ENCODE measurements around the gene FAM222A.

The FAM222A gene

GRCh38 chr12:109775172-109775881, 61.7 kb downstream of the FAM222A start:
- peak; percentile 89 for DNase-seq

GRCh38 chr12:109776624-109777023, 63.0 kb downstream of the FAM222A start:
- no peak for DNase-seq

GRCh38 chr12:109777544-109777943, 63.9 kb downstream of the FAM222A start:
- no peak for DNase-seq

GRCh38 chr12:109778684-109779083, 65.1 kb downstream of the FAM222A start:
- no peak for DNase-seq

GRCh38 chr12:109779382-109779781, 65.8 kb downstream of the FAM222A start:
- DNase-seq = no peak

GRCh38 chr12:109781668-109782325, 68.2 kb downstream of the FAM222A start:
- no peak for DNase-seq

- DNase-seq = no peak
These were observed 68.7 kb downstream of the FAM222A start for GRCh38 chr12:109782326-109782703.

- no peak for DNase-seq
These were observed 69.7 kb downstream of the FAM222A start for GRCh38 chr12:109783135-109783964.

- DNase-seq = no peak
These were observed 70.3 kb downstream of the FAM222A start for GRCh38 chr12:109783965-109784244.

GRCh38 chr12:109785854-109786253, 72.2 kb downstream of the FAM222A start:
- no peak for DNase-seq

GRCh38 chr12:109786799-109787198, 73.2 kb downstream of the FAM222A start:
- no peak for DNase-seq

GRCh38 chr12:109789526-109790048, 76.0 kb downstream of the FAM222A start:
- no peak for DNase-seq

GRCh38 chr12:109792992-109793391, 79.4 kb downstream of the FAM222A start:
- DNase-seq = no peak

- no peak for DNase-seq
These were observed 79.8 kb downstream of the FAM222A start for GRCh38 chr12:109793411-109793810.

GRCh38 chr12:109793826-109794501, 80.3 kb downstream of the FAM222A start:
- no peak for DNase-seq

- no peak for DNase-seq
These were observed 81.4 kb downstream of the FAM222A start for GRCh38 chr12:109795023-109795422.

GRCh38 chr12:109796057-109796456, 82.4 kb downstream of the FAM222A start:
- DNase-seq = no peak

- no peak for DNase-seq
These were observed 84.5 kb downstream of the FAM222A start for GRCh38 chr12:109797905-109798669.

- DNase-seq = no peak
These were observed 85.1 kb downstream of the FAM222A start for GRCh38 chr12:109798691-109799090.

GRCh38 chr12:109800536-109800935, 86.9 kb downstream of the FAM222A start:
- no peak for DNase-seq

- DNase-seq = no peak
These were observed 89.2 kb downstream of the FAM222A start for GRCh38 chr12:109802828-109803227.

GRCh38 chr12:109803678-109804077, 90.1 kb downstream of the FAM222A start:
- DNase-seq = no peak
